Ovary (tissue), 9 donors: ENCODE data around the gene LMAN2. TPM values are rescaled to one million over a fixed set of nuclear protein-coding genes. Genes with fewer than 3 reads are reported as not detected.

ENCODE experiments used
- DNase-seq, 5 donors: peaks; one replicate each; pipeline ENCODE4 v3.0.0-alpha.2; 2019 to 2020
- H3K27ac ChIP-seq, 2 donors: fragments of 200-600 bp; one replicate each; pipeline versions ENCODE4 v1.5.1 to v1.8.0; 2019 to 2022
- H3K27me3 ChIP-seq: fragments of 200-600 bp; one replicate; pipeline ENCODE4 v1.8.0; 2022
- H3K36me3 ChIP-seq: fragments of 200-600 bp; sonication (generic); one replicate; pipeline ENCODE4 v1.5.1; 2019
- H3K4me1 ChIP-seq: one replicate; pipeline ENCODE4 v1.8.1; 2013; ENCODE audit warnings: mild to moderate bottlenecking, moderate library complexity; ENCODE audit not compliant: insufficient read depth
- H3K4me3 ChIP-seq: fragments of 200-600 bp; sonication (generic); one replicate; pipeline ENCODE4 v1.5.1; 2017
- H3K9me3 ChIP-seq, 2 donors: fragments of 200-600 bp in 1 of 2; sonication (generic) in 1 of 2; one replicate each; pipeline versions ENCODE4 v1.5.1 to v1.8.1; 2013 to 2019; ENCODE audit warnings: mild to moderate bottlenecking in 1 of 2, moderate library complexity in 1 of 2
- CTCF ChIP-seq, 3 donors: fragments of 450-650 bp in 2 of 3; fragments of 200-600 bp in 1 of 3; IDR thresholded peaks; one replicate each; pipeline versions ENCODE4 v1.5.1 to v1.8.0; 2016 to 2022; ENCODE audit warnings: antibody characterized with exemption in 3 of 3, mild to moderate bottlenecking in 1 of 3
- EP300 ChIP-seq: sonication (generic); formaldehyde crosslinking; IDR thresholded peaks from one replicate; pipeline ENCODE4 v1.6.1; 2017; ENCODE audit warnings: antibody characterized with exemption
- POLR2A ChIP-seq: fragments of 450-650 bp; IDR thresholded peaks from one replicate; pipeline ENCODE4 v1.6.1; 2017; ENCODE audit warnings: antibody characterized with exemption, mild to moderate bottlenecking, moderate library complexity
- WGBS, 3 donors: extraction: QIAGEN DNeasy Blood & Tissue Kit in 1 of 3; methylation state at CpG; one replicate each; pipeline versions ENCODE4 v1.1.5 to v1.1.7; 2013 to 2017; 5-methylcytosine and 5-hydroxymethylcytosine counted together
- intact Hi-C, 4 donors: fragments of 100-400 bp; cut with DNase I; formaldehyde crosslinking; loops; one replicate each; pipeline versions ENCODE4 v1.11.0 to v1.15.1; 2022 to 2023
- polyA plus RNA-seq, 2 donors: library from polyadenylated mRNA; stranded (reverse); fragments of 200-250 nt in 1 of 2; fragments of 350-450 nt in 1 of 2; fragmentation: Illumina TruSeq in 1 of 2; extraction: RNeasy Lipid Tissue Mini Kit (QIAGEN cat#74804) in 1 of 2; gene quantifications; one replicate each; pipeline ENCODE4 v1.2.3, GENCODE V29; 2013 to 2014
- total RNA-seq, 7 donors: library from RNA; depleted of rRNA in 2 of 7; stranded (reverse); fragments of >200 nt in 2 of 7; fragmentation: NEBNext Ultra II Directional in 3 of 7; extraction: Animal tissue kit (Norgen Biotek cat#: 25700) in 3 of 7; gene quantifications; one replicate each; pipeline versions ENCODE4 v1.1.0 to v1.2.4, GENCODE V29; 2016 to 2023
- donor health status: DM: no; HTN: no; CAD: no; lungs with moderate emphysema.
- donor health status: DM: no; HTN: no; CAD: no.
- donor health status: Bipolar disorder and iron deficiency.
- donor health status: DM: yes; HTN: yes; CAD: no.
- donor health status: DM: no; HTN: no; CAD: no.
- donor health status: DM: yes; HTN: yes; CAD: no.

LMAN2 gene
- total and polyA plus RNA-seq, 9 donors, result 63.5 to 154 (median 93.5) TPM

- 92 to 96% (median 94%) methylated on average over 14 of the region's 14 CpGs for WGBS, 3 donors
- intact Hi-C loops, result loop anchor here in 3 of 4 donors (10.0 kb wide), 2 partner anchors 135 to 185 kb away; partner anchors contain the start of gene DOK3 (in 1 of the 3)
- peak in 1 of 5 donors; percentile 19 for DNase-seq
Observed at GRCh38 chr5:177319913-177320588, 31.4 kb downstream of the LMAN2 start.

GRCh38 chr5:177317959-177318377, 33.5 kb downstream of the LMAN2 start:
- peak; percentile 33 to 54 (median 46) for TF ChIP-seq CTCF (IDR thresholded peaks at IDR 0.05)
- TF ChIP-seq EP300, result no peak
- Histone ChIP-seq H3K27me3 (no peaks in the 10 kb centered on the region), H3K4me1 (no peaks in the 10 kb centered on the region), H3K36me3 (no peaks in the 10 kb centered on the region), H3K4me3 (no peak overlapping the region), H3K9me3 (no peaks in the 10 kb centered on the region), H3K27ac (no peak overlapping the region)
- intact Hi-C loops, result loop anchor here in 3 of 4 donors (10.0 kb wide), 2 partner anchors 137 to 187 kb away; partner anchors contain the start of gene DOK3 (in 1 of the 3)
- DNase-seq, result peak in 3 of 5 donors; percentile 57 to 74 (median 72)
- 36 to 41% (median 38%) methylated on average over 7 of the region's 7 CpGs for WGBS, 3 donors

More at GRCh38 chr5:177319913-177320588, 31.4 kb downstream of the LMAN2 start:
- no peak overlapping the region for H3K4me3 ChIP-seq
- no peaks in the 10 kb centered on the region for H3K9me3 ChIP-seq
- no peaks in the 10 kb centered on the region for H3K36me3 ChIP-seq
- no peaks in the 10 kb centered on the region for H3K4me1 ChIP-seq
- H3K27ac ChIP-seq, result no peak overlapping the region
- TF ChIP-seq POLR2A, result no peak
- no peak for TF ChIP-seq CTCF (IDR thresholded peaks at IDR 0.05)
- no peak for TF ChIP-seq EP300
- H3K27me3 ChIP-seq, result no peaks in the 10 kb centered on the region

- TF ChIP-seq CTCF (IDR thresholded peaks at IDR 0.05) (no peak), POLR2A (no peak), EP300 (no peak)
- WGBS, 3 donors, result 91 to 95% (median 92%) methylated on average over 3 of the region's 3 CpGs
- intact Hi-C loops, result loop anchor here in 3 of 4 donors (10.0 kb wide), 2 partner anchors 139 to 189 kb away; partner anchors contain the start of gene DOK3 (in 1 of the 3)
Observed at GRCh38 chr5:177316005-177316404, 35.5 kb downstream of the LMAN2 start.

GRCh38 chr5:177315411-177315810, 36.1 kb downstream of the LMAN2 start:
- intact Hi-C loops, result loop anchor here in 3 of 4 donors (10.0 kb wide), 2 partner anchors 139 to 189 kb away; partner anchors contain the start of gene DOK3 (in 1 of the 3)
- Histone ChIP-seq H3K4me1 (peaks cover 3% of the 10 kb centered on the region), H3K4me3 (no peak overlapping the region), H3K27me3 (no peaks in the 10 kb centered on the region), H3K9me3 (no peaks in the 10 kb centered on the region), H3K36me3 (no peaks in the 10 kb centered on the region), H3K27ac (no peak overlapping the region)
- no peak for TF ChIP-seq CTCF (IDR thresholded peaks at IDR 0.05)
- TF ChIP-seq POLR2A, result no peak
- TF ChIP-seq EP300, result no peak
- peak in 2 of 5 donors; percentile 11 to 34 for DNase-seq
- 86 to 89% (median 88%) methylated on average over 4 to 7 of the region's 7 CpGs for WGBS, 3 donors

More at GRCh38 chr5:177316005-177316404, 35.5 kb downstream of the LMAN2 start:
- Histone ChIP-seq H3K27me3 (no peaks in the 10 kb centered on the region), H3K36me3 (no peaks in the 10 kb centered on the region), H3K4me1 (peaks cover 3% of the 10 kb centered on the region), H3K9me3 (no peaks in the 10 kb centered on the region), H3K27ac (no peak overlapping the region), H3K4me3 (no peak overlapping the region)
- DNase-seq, result peak in 1 of 5 donors; percentile 13
